ENCODE measurements around the gene PSMD12.
A peak's percentile ranks its signal among the peaks of the same experiment; 100 is the strongest.

PSMD12 gene

GRCh38 chr17:67362173-67362572, 4.2 kb downstream of the PSMD12 start:
- CTCF ChIA-PET: interaction anchor here (0.5 to 1.4 kb wide), 2 partner anchors 114 to 336 kb away, joined by 3 to 4 read pairs; no protein-coding TSS in a partner anchor
- POLR2A ChIA-PET (ENCODE audit: low non-redundant PET): no interaction called here

GRCh38 chr17:67360880-67361279, 5.5 kb downstream of the PSMD12 start:
- ChIA-PET CTCF (no interaction called here), POLR2A (ENCODE audit: low non-redundant PET) (no interaction called here)
- no peak for TF ChIP-seq CTCF (conservative IDR thresholded peaks at IDR 0.05; ENCODE audit: low read depth)
- peak overlapping the region; percentile 61 for H3K27ac ChIP-seq
- DNase-seq (ENCODE audit: low spot score): peak; percentile 26

More at GRCh38 chr17:67362173-67362572, 4.2 kb downstream of the PSMD12 start:
- peak overlapping the region; percentile 21; the same call in 1 of the 2 replicates for H3K27ac ChIP-seq
- no peak for TF ChIP-seq CTCF (conservative IDR thresholded peaks at IDR 0.05; ENCODE audit: low read depth)
- DNase-seq (ENCODE audit: low spot score): no peak

- no peak overlapping the region for H3K27ac ChIP-seq
- no peak; the same call in 1 of the 2 replicates for TF ChIP-seq CTCF (conservative IDR thresholded peaks at IDR 0.05; ENCODE audit: low read depth)
- no peak for DNase-seq (ENCODE audit: low spot score)
- CTCF ChIA-PET: no interaction called here
- POLR2A ChIA-PET (ENCODE audit: low non-redundant PET): no interaction called here
Observed at GRCh38 chr17:67359960-67360791, 6.2 kb downstream of the PSMD12 start.

- no peak for DNase-seq (ENCODE audit: low spot score)
- TF ChIP-seq CTCF (conservative IDR thresholded peaks at IDR 0.05; ENCODE audit: low read depth): no peak
- CTCF ChIA-PET: interaction anchor here (0.7 to 0.9 kb wide), 3 partner anchors 11 to 158 kb away, joined by 3 to 5 read pairs (median 4); no protein-coding TSS in a partner anchor
- H3K27ac ChIP-seq: peak overlapping the region; percentile 39; the same call in 1 of the 2 replicates
- POLR2A ChIA-PET (ENCODE audit: low non-redundant PET): no interaction called here
Observed at GRCh38 chr17:67358612-67359011, 7.8 kb downstream of the PSMD12 start.

- ChIA-PET CTCF (no interaction called here), POLR2A (ENCODE audit: low non-redundant PET) (no interaction called here)
- TF ChIP-seq CTCF (conservative IDR thresholded peaks at IDR 0.05; ENCODE audit: low read depth): no peak
- no peak for DNase-seq (ENCODE audit: low spot score)
- H3K27ac ChIP-seq: no peak overlapping the region
Observed at GRCh38 chr17:67353929-67354574, 12.3 kb downstream of the PSMD12 start.

GRCh38 chr17:67353161-67353560, 13.2 kb downstream of the PSMD12 start:
- ChIA-PET POLR2A (ENCODE audit: low non-redundant PET) (no interaction called here), CTCF (no interaction called here)
- no peak overlapping the region for H3K27ac ChIP-seq
- TF ChIP-seq CTCF (conservative IDR thresholded peaks at IDR 0.05; ENCODE audit: low read depth): no peak
- DNase-seq (ENCODE audit: low spot score): no peak

Data from RWPE1 (cell line).